ENCODE results near the gene ERVMER34-1.

DNA sequence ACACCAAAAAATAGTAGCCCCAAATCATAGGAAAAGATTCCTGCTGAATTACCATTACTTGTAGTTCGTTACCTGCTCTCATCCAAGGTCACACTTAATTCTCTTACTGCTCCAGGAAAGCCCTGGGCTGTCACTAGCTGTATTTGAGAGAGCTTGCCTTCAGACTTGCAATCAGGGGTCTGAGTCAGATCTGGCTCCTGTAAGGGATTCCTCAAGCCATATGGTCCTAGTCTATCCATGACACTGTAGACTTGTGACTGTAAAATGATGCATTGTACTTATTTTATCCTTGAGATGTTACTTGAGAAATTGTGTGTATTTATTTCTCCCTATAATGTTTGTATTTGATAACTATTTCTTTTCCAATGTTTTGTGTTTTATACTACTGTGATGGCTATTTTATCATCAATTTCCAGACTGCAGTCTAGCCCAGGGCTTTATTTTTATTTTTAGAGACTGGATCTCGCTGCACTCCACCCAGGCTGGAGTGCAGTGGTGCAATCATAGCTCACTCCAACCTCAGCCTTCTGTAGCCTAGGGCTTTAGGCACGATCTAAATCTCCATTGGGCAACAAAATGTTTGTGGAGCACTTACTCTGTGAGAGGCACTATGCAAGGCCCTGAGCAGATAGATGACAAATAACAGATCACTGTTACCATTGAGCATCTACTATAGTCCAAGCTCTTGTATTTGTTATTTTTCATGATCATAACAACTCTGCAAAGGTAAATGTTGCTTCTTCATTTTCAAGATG is 24.2 kb downstream of the ERVMER34-1 start:
- TF ChIP-seq POLR2A (IDR thresholded peaks at IDR 0.05; ENCODE audit: low read depth, low read length): no peak
- TF ChIP-seq, protein P1, sequence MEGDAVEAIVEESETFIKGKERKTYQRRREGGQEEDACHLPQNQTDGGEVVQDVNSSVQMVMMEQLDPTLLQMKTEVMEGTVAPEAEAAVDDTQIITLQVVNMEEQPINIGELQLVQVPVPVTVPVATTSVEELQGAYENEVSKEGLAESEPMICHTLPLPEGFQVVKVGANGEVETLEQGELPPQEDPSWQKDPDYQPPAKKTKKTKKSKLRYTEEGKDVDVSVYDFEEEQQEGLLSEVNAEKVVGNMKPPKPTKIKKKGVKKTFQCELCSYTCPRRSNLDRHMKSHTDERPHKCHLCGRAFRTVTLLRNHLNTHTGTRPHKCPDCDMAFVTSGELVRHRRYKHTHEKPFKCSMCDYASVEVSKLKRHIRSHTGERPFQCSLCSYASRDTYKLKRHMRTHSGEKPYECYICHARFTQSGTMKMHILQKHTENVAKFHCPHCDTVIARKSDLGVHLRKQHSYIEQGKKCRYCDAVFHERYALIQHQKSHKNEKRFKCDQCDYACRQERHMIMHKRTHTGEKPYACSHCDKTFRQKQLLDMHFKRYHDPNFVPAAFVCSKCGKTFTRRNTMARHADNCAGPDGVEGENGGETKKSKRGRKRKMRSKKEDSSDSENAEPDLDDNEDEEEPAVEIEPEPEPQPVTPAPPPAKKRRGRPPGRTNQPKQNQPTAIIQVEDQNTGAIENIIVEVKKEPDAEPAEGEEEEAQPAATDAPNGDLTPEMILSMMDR (IDR thresholded peaks at IDR 0.05; ENCODE audit: extremely low read depth in 1 of 2, insufficient read depth in 1 of 2, low read depth in 1 of 2, low read length in 2 of 2): no peak
- TF ChIP-seq EZH2 (IDR thresholded peaks at IDR 0.05; ENCODE audit: borderline replicate concordance, low read depth, low read length, severe bottlenecking): no peak

Data from endothelial cell of umbilical vein (primary cell).